Measurements from ENCODE around the gene EFS.
A peak's percentile ranks its signal among the peaks of the same experiment; 100 is the strongest.
"Not testable (repeated sequence)": the region's sequence is repeated elsewhere in the genome, so short reads cannot be mapped to it uniquely, and the experiment has no call there.

The EFS gene

DNA sequence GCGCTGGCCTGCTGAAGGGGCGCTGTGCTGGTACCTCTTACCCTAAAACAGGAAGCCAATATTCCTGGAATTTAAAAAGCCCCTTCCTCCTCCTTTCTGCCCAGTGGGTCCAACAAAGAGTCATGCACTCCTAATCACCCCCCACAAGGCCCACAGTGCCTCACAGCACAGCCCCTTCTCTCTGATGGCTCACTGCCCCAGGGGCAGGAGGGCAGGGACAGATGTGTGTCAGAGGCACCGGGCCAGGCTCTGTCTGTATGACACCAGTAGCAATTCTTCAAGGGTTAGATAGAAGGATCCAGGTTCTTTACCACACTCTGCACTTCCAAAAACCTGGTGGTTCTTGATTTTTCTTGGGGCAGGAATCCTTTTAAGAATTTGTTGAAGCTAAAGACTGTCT lies 34.2 kb upstream of the EFS start:
- DNase-seq = no peak

DNA sequence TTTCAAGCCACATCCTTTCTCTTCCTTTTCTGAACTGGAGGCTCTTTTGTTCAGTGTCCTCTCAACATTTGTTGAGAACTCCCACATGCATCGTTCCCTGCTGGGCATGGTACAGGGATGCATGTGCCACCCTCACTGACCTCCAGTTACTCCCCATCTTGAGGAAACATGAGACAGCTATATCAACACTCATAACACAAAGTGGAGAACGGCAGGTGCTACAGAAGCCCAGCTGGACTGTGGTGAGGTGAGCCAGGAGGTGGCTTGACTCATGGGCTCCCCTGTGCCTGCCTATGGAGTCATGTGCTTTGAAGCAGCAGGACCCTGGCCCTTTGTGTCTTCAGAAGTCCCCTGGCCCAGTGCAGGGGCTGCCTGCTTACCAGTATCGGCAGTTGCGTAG lies 33.4 kb upstream of the EFS start:
- no peak for DNase-seq

DNA sequence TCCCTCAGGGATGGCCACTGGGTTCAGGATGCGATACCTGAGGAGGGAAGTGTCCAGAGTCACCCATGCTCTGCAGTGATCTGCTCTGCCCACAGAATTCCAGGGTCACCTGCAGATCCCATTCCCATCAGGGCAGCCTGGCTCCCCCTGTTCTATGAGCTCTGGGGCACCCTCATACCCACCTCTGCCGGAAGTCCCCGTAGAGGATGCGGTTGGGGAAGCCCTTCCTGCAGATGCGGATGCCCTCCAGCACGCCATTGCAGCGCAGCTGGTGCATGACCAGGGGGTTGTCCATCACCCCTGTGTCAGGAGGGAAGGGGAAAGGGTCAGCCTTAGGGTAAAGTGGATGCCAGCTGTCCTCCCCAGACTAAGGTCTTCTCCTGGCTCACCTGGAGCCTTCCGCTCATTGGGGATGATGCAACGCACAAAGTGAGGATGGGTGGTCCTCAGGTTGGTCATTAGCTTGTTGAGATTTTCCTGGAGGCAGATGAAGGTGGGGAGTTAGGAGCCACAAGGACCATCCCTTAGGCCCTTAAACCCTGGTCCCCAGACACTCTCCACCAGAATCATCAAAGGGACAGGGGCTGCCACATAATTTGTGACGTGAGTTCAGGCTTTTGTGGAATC lies 31.9 kb upstream of the EFS start:
- DNase-seq = no peak

DNA sequence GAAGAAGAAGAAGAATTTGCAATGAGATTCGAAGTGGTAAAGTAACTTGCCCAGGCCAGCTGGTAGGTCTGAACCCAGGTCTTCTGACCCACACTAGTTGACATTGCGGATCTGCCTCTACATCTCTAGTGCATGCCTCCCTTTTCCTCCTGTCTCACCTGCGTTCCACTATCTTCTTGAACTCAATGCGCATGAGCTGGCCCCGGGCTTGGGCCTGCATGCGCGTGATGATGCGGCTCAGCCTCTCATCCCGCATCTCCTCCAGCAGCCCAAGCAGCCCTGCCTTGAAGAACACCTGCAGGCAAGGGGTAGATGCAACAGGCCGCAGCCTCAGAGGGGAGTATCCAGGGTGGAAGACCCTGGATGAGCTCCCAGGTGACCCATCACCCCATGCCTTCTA lies 31.2 kb upstream of the EFS start:
- DNase-seq = no peak

DNA sequence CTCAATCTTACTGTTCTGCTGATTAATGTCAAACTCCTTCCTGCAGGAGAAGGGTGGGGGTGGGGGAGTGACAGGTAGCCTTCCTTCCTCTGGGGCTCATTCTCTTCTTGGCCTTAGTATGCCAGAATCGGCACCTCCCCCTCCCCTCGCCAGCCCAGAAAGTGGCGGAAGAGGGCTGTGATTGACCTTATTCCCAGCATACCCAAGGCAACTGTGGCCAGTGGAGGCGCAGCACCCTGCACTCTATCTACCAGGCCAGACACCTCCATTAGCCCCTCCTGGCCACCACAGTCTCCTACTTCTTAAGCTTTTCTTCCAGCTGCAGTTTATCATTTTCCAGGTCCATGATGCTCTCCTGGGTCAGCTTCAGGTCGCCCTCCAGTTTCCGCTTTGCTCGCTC lies 27.6 kb upstream of the EFS start:
- DNase-seq = no peak

DNA sequence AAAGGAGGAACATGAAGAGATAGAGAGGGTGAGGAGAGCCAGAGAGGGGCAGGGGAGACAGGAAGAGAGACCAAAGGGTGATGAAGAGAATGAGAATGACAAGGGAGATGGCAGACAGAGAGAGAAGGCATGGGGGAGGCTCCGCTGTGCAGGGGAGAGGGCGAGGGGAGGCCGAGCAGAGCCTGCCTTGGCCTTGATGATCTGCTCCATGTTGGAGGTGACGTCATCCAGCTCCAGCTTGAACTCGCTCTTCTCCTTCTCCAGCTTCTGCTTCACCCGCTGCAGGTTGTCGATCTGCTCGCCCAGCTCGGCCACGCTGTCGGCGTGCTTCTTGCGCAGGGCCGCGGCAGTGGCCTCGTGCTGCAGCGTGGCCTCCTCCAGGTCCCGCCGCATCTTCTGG lies 24.9 kb upstream of the EFS start:
- DNase-seq = not testable (repeated sequence)

DNA sequence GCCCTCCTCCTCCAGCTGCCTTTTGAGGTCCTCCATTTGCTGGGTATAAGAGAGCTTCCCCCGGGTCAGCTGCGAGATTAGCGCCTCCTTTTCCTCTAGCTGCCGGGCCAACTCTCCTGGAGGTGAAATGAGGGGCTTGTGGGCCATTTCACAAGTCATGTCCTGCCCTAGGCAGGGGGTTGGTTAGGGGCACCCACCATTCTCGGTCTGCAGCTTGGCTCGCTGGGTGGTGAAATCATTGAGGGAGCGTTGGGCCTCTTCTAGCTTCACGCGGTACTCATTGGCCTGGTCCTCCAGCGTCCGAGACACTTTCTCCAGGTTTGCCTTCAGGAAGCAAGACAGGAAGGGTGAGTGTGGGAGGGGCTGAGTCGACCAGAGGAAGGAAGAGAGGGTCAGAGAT lies 24.4 kb upstream of the EFS start:
- no peak for DNase-seq

DNA sequence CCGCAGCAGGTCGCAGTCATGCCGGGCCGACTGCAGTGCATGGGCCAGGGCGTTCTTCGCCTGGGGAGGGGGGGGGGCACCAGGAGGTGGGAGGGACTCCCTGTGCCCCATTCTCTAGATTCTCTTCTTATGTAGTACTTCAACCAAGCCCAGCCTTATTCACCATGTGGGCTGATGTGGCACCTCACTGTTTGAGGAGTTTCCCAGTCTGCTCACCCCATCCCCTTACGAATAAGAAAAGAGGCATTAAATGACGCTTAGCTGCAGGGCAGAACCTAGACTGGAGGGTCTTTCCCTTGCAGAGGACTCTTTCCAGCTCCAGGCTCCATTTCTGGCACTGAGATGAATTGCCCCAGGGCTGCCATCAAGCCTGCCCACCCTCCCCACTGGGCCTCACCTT lies 24.0 kb upstream of the EFS start:
- no peak for DNase-seq

DNA sequence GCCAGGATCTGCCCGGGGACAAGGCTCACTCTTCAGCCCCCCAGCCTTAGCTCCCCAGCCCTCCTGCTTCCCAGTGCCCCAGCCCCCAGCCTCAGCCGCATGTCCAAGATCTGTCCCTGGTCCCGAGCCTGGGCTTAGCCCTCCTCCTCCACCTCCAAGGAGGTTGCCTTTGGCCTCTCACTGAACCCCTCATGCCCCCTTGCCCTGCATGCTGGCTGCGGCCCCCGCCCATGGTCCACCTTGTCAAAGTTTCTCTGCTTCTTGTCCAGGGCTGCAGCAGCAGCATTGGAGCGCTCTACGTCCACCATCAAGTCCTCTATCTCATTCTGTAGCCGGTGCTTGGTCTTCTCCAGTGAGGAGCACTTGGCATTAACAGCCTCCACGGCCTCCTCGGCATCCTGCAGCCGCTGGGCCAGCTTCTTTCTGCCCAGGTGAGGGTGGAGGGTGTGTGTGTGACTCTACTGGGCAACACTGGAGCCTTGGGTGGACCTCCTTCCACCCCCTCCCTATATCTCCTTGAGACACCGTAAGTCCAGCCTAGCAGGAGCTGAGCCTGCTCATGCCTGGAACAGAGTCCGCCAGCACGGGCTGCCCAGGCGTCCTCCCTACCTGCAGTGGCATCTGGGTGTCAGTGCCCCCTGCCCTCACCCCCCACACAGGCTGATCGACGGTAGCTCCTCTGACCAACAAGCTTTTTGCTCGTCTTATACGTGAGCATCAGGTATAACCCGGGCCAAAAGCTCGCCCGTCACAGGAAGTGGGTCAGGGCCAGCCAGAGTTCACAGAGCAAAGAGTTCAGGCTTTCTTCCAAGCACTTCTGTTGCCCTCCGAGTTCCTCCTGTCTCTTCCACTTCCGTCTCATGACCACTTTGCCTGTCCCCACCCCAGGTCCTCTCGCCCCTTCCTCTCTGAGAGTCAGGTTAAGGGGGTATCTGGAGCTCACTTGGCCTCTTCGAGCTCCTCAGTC lies 23.2 kb upstream of the EFS start:
- no peak for DNase-seq

DNA sequence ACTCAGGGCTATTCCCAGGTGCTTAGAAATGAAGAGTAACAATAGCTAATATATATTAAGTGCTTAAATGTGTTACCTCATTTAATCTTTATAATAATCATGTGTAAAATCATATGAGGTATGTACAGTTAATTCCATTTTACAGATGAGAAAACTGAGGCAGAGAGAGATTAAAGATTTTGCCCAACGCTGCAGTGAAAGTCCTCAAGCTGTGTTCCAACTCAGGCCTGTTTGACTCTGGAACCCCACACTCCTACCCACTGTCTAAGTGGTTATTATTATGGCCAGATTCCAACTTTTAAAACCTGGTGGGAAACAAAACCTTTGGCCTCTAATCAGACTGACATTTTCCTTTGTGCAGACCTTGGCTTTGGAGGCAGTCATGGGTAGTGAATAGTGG lies 22.0 kb upstream of the EFS start:
- no peak for DNase-seq

DNA sequence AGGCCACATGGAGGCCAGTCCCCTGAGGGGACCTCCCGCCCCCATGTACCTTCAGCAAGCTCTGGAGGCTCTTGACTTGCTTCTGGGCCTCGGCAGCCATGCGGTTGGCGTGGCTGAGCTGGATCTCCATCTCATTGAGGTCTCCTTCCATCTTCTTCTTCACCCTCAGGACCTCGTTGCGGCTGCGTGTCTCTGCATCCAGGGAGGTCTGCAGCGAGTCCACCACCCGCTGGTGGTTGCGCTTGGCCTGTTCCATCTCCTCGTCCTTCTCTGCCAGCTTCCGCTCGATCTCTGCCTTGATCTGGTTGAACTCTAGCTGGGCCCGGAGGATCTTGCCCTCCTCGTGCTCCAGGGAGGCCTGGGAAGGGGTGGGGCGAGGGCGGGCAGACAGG lies 21.3 kb upstream of the EFS start:
- DNase-seq = not testable (repeated sequence)

DNA sequence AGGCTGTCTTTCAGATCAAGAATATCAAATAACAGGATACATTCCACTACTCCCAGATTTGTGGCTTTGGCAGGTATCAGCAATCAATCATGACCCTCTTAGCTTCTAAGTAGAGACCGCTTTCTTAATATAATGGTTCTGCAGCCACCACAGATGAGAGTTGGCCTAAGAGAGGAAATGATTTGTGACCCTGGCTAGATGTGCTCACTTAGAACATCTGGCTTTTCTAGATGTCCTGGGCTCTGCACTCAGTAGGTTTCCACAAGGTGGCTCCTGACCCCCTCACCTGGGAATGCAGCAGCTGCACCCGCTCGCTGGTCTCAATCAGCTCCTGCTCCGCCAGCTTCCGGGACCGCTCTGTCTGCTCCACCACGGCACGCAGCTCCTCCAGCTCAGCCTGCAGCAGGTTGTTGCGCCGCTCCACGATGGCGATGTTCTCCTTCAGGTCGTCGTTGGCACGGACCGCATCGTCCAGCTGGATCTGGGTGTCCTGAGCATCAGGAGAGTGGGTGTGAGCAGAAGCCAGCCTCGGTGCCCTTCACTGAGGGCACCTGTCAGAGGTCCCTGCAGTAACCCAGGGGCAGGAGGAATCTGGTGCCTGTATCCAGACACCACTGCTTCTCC lies 20.8 kb upstream of the EFS start:
- DNase-seq = no peak

DNA sequence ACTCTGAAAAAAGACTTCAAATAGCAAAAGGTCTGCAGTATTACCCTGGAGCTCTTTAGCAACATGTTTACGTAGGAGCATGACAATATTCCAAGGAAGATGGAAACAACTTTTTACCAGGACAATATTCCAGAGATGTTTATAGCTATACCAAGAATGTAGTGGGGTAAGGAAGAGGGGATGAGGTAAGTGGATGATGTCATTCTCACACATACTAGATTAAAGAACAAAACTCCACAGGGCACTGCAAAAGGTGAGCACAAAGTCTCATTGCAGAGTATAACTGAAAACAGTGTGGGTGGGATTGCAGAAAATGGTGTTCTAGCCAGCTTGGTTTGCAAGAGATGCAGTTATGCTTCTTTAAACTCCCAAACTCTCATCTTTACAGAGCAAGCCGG lies 20.3 kb upstream of the EFS start:
- no peak for DNase-seq

DNA sequence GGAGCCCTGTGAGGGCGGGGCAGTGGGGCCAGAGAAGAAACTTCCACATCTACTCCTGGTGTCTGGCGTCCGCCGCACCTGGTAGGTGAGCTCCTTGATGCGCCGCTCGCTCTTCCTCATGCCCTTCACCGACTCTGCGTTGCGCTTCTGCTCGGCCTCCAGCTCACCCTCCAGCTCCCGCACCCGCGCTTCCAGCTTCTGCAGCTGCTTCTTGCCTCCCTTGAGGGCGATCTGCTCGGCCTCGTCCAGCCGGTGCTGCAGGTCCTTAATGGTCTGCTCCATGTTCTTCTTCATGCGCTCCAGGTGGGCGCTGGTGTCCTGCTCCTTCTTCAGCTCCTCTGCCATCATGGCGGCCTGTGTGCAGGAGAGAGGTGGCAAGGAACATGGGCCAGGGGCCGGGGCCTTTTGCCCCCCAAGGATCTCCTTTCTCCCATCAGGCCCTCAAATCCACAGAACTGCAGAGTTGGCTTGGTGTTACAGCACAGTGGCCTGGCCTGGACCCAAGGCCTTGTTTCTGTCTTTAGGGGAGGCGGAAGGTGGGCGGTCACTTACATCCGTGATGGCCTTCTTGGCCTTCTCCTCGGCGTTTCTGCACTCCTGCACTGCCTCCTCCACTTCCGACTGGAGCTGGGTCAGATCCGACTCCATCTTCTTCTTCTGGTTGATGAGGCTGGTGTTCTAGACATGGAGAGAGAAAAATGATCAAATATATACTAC lies 19.6 kb upstream of the EFS start:
- no peak for DNase-seq

DNA sequence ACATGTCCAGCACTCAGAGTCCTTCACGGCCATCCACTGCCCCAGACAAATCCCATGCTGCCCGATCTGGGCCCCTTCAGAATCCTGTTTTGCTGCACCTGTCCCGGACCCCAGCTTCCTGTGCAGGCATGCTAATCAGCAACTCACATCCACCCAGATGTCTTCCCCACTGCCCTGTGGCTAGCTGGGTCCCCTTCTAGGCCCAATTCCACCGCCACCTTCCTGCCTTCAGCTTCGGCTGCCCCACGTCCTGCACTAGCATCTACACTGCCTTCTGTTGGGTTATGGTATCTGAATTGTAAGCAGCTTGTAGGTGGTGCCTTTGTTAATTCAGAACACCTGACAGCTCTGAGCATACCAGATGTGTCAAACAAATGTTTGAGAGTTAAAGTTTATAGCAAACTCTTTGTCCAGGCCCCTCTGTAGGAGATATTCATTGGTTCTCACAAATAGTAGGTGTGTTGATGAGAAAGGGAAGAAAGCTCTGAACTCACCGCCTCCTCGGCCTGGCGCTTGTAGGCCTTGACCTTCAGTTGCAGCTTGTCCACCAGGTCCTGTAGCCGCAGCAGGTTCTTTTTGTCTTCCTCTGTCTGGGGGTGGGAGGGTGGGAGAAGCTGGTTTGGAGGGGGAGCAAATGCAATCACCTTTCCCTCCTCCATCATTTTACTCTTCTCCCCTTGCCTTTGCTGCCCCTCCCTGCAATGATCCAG lies 17.9 kb upstream of the EFS start:
- no peak for DNase-seq

DNA sequence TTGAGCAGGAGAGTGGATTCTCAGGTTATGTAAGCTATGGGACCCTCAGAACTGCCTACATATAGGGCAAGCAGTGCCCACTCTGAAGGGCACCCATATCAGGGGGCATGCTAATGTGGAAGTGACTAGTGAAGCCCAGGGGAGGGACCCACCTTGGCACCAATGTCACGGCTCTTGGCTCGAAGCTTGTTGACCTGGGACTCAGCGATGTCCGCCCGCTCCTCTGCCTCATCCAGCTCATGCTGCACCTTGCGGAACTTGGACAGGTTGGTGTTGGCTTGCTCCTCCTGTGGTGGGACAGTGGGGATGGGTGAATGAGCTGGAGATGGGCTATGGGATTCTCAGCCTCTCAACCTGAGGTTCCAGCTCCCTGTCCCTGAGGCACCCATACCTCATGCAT lies 17.3 kb upstream of the EFS start:
- DNase-seq = no peak

DNA sequence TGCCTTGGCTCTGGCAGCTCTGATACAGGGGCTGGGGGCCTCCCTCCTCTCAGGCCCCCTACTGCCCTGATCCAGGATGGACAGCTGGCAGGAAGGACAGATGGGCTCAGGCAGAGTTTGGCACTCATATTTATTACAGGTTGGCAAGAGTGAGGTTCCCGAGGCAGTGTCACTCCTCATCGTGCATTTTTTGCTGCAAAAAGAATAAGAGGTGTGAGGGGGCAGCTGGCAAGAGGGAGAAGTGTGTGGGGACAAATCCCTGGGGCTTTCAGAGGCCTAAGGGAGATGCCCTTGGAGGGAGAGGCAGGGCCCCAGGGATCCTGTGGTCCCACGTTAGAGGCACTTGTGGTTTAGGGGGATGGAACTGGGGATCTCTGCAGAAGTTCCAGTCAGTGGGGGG lies 16.9 kb upstream of the EFS start:
- DNase-seq = peak; percentile 87

DNA sequence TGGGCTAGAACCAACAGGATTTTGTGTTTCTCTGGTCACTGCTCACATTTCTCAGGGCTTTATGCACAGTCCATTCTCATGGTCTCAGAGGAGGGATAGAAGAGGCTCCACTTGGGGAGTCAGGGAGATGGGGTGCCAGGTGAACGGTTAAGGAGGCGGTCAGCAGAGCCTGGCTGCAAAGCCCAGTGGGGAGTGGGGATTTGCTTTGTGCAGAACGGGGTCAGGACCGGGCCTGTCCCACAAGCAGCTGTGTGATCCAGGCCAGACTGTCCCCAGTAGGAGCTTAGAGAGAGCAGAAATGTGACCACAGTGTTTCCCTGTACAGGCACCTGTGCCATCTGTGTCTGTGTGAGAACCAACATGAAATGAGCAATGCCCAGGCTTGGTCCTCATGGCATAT lies 16.0 kb upstream of the EFS start:
- no peak for DNase-seq

DNA sequence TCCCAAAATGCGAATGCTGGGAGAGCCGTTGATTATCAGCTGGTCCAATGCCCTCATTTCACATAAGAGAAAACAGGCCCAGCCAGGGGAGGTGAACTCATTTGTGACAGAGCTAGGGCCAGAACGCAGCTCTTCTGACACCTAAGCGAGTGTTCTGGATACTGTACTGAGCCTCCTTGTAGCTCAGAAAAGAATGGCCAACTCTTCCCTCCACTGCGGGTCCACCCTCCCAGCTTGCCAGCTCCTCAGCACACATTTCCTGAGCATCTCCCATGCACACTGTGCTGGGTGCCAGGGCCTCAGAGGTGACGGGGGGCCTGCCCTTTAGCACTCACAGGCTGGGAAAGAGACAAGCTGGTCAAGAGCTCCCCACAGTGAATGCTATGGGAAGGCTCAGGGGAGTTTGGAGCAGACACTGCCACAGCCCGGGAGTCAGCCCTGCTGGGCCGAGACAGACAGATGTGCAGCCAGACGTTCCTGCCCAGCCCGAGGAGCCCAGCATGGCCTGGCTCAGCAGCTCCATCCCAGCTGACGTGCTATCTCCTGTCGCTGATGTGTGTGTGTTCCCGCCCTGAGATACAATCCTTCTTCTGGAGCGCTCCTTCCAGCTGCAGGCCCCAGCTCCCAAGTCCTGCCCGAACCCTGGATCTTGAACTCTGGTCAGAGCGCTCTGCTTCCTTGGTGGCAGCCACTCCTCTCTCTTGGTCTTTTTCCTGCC lies 15.4 kb upstream of the EFS start:
- DNase-seq = no peak

DNA sequence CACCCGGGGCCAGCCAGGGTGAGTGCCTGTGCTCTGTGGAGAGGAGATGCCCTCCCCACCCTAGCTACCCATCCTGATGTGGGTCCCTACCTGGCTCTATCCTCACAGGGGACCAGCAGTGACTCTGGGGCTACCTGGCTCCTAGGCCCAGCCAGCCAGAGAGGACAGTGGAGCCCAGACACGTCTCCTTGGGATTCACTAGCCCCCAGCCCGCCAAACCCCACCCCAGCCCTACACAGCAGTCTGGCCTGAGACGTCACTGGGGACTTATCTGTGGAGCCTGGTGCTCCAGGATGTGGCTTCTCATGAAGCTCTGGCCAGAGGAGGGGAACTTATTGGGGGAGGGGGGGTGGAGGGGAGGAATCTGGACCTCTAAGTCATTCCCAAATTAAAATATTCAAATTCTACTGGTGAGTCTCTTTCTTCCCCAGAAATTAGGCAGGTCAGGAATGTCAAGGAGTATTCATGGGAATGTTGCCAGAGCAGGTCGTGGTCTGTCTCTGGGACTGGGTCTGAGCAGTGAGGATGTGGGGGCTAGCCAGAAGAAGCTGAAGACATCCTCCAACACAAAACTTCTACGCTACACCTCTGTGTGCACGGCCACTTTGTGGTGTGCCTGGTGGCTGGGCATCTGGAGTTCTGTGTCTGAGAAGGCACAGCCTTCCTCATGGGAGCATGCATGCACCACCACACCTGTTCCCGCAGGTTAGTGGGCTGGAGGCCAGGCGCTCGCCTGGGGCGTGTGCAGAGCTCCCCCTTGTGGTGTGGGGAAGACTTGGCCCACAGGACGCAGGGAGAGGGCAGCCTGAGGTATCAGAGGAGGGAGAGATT lies 14.6 kb upstream of the EFS start:
- DNase-seq = peak; percentile 72

DNA sequence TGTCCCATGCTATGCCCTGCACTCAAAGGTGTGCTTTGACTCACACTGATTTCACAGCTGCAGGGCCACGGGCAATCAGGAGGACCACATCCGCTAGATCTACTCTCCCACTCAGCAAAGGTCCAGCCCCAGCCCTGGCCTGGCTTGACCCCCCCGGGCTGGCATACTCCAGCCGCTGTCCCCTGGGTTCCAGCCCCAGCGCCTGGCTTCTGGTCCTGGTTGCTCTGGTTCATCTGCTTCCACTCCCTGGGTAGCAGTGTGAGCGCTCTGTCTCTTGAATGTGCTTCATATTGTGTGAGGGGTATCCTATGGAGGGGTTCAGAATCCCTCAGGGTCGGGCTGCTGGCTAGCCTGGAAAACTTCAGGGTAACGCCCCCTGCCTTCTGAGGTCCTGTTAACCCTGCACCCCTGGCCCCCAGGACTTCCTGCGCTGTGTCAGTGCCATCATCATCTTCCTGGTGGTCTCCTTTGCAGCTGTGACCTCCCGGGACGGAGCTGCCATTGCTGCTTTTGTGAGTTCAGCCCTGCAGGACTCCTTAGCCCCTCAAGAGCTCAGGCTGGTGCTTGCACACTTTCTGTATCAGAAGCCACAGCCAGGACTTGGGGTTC lies 13.7 kb upstream of the EFS start:
- no peak for DNase-seq
